Naive thymus-derived CD4-positive, alpha-beta T cell (primary cell): ENCODE data around the gene RAB31. TPM values are rescaled to one million over a fixed set of nuclear protein-coding genes. Genes with fewer than 3 reads are reported as not detected.
A peak's percentile ranks its signal among the peaks of the same experiment; 100 is the strongest.

ENCODE experiments used
- ATAC-seq: fragments of 150-1000 bp; cut with Tn5 transposase; 2 replicates; pipeline ENCODE4 v1.10.0; 2021; ENCODE audit warnings: mild to moderate bottlenecking, moderate library complexity
- CTCF ChIA-PET: fragments of 350-600 bp; sonication (Branson Sonifier 250); formaldehyde crosslinking; loops from one replicate; lab custom pipeline; 2021; ENCODE audit warnings: antibody characterized with exemption; lab: Charles Lee
- POLR2A ChIA-PET: fragments of 350-600 bp; sonication (Branson Sonifier 250); formaldehyde crosslinking; loops from one replicate; lab custom pipeline; 2021; ENCODE audit warnings: antibody characterized with exemption, inconsistent platforms; lab: Charles Lee
- DNase-seq, 9 donors: peaks; one replicate each; pipeline versions ENCODE4 v3.0.0 to v3.0.0-alpha.2; 2020 to 2022; ENCODE audit warnings: mixed read lengths in 1 of 9
- H3K27ac ChIP-seq: one replicate; pipeline ENCODE4 v1.7.0; 2013; ENCODE audit warnings: mild to moderate bottlenecking, low read depth, low read length, moderate library complexity
- H3K27me3 ChIP-seq, 2 donors: one replicate each; pipeline ENCODE4 v1.7.0; 2013; ENCODE audit warnings: low read length in 2 of 2, mild to moderate bottlenecking in 2 of 2, moderate library complexity in 2 of 2; ENCODE audit not compliant: control insufficient read depth in 2 of 2, insufficient read depth in 2 of 2
- H3K36me3 ChIP-seq, 3 experiments: 1 replicate in 2 of 3; 2 replicates in 1 of 3; pipeline ENCODE4 v1.7.0; 2013; ENCODE audit warnings: low read length in 3 of 3, mild to moderate bottlenecking in 3 of 3, moderate library complexity in 1 of 3; ENCODE audit not compliant: insufficient read depth in 3 of 3, control insufficient read depth in 2 of 3
- H3K4me1 ChIP-seq, 2 donors: one replicate each; pipeline ENCODE4 v1.7.0; 2013; ENCODE audit warnings: low read length in 2 of 2, mild to moderate bottlenecking in 2 of 2, moderate library complexity in 1 of 2; ENCODE audit not compliant: control insufficient read depth in 2 of 2, insufficient read depth in 2 of 2
- H3K4me3 ChIP-seq: 2 replicates; pipeline ENCODE4 v1.7.0; 2013; ENCODE audit warnings: mild to moderate bottlenecking, low read length
- H3K9me3 ChIP-seq, 3 experiments: 1 replicate in 2 of 3; 2 replicates in 1 of 3; pipeline ENCODE4 v1.7.0; 2013; ENCODE audit warnings: low read length in 3 of 3; ENCODE audit not compliant: control insufficient read depth in 2 of 3
- H3K27ac Mint-ChIP-seq, 9 donors: one replicate each; pipeline ENCODE4 v1.8.0; 2020 to 2022; ENCODE audit warnings: mixed read lengths in 9 of 9, mild to moderate bottlenecking in 8 of 9, moderate library complexity in 5 of 9, inconsistent platforms in 2 of 9
- H3K27me3 Mint-ChIP-seq, 5 donors: one replicate each; pipeline ENCODE4 v1.8.0; 2021 to 2022; ENCODE audit warnings: mixed read lengths in 5 of 5, mild to moderate bottlenecking in 1 of 5
- H3K36me3 Mint-ChIP-seq, 5 donors: one replicate each; pipeline ENCODE4 v1.8.0; 2020 to 2022; ENCODE audit warnings: mixed read lengths in 5 of 5, mild to moderate bottlenecking in 3 of 5, inconsistent platforms in 1 of 5
- H3K4me1 Mint-ChIP-seq, 7 donors: one replicate each; pipeline ENCODE4 v1.8.0; 2020 to 2022; ENCODE audit warnings: mixed read lengths in 7 of 7, mild to moderate bottlenecking in 3 of 7, inconsistent platforms in 1 of 7
- H3K4me3 Mint-ChIP-seq, 10 donors: one replicate each; pipeline ENCODE4 v1.8.0; 2020 to 2022; ENCODE audit warnings: mild to moderate bottlenecking in 10 of 10, mixed read lengths in 10 of 10, moderate library complexity in 6 of 10, inconsistent platforms in 2 of 10
- H3K9me3 Mint-ChIP-seq, 11 donors: one replicate each; pipeline ENCODE4 v1.8.0; 2020 to 2022; ENCODE audit warnings: mixed read lengths in 11 of 11, mild to moderate bottlenecking in 4 of 11, inconsistent platforms in 1 of 11, moderate library complexity in 1 of 11
- intact Hi-C, 2 donors: fragments of 100-400 bp; cut with micrococcal nuclease; formaldehyde crosslinking; loops; one replicate each; pipeline ENCODE4 v1.15.1; 2023
- polyA plus RNA-seq, 2 donors: library from polyadenylated mRNA; unstranded; fragments of 300-500 nt; fragmentation: Illumina TruSeq; gene quantifications; one replicate each; pipeline ENCODE4 v1.2.3, GENCODE V29; 2021
- total RNA-seq, 6 experiments: library from RNA in 5 of 6; stranded (reverse) in 5 of 6; gene quantifications; 1 replicate in 5 of 6; 2 replicates in 1 of 6; pipeline ENCODE4 v1.2.3 and lab custom pipeline; 2021 to 2026

Gene RAB31
- total and polyA plus RNA-seq, 7 experiments from 2014 or later = 0.41 to 48.6 (median 2.3) TPM

GRCh38 chr18:9871244-9871746 is 163.2 kb downstream of the RAB31 start:
- no peak for ATAC-seq
- Mint-ChIP-seq H3K4me1 (peaks cover 0 to 16% (median 0%) of the 10 kb centered on the region in 7 donors), H3K4me3 (no peak overlapping the region), H3K9me3 (peaks cover under 1 to 16% (median 4%) of the 10 kb centered on the region in 11 donors), H3K27me3 (peaks cover 4 to 28% (median 19%) of the 10 kb centered on the region in 5 donors), H3K27ac (no peak overlapping the region), H3K36me3 (peaks cover 0 to under 1% (median 0%) of the 10 kb centered on the region in 5 donors)
- H3K36me3 ChIP-seq = no peaks in the 10 kb centered on the region
- POLR2A ChIA-PET = no interaction called here
- no peaks in the 10 kb centered on the region for H3K4me1 ChIP-seq
- DNase-seq = no peak
- intact Hi-C loops = no loop called here
- peaks cover 0 to 8% (median 0%) of the 10 kb centered on the region in 3 experiments for H3K9me3 ChIP-seq
- CTCF ChIA-PET = no interaction called here
- no peak overlapping the region for H3K27ac ChIP-seq
- no peak overlapping the region for H3K4me3 ChIP-seq
- H3K27me3 ChIP-seq = no peaks in the 10 kb centered on the region

- Mint-ChIP-seq H3K36me3 (no peaks in the 10 kb centered on the region), H3K4me1 (peaks cover 0 to 29% (median 0%) of the 10 kb centered on the region in 7 donors), H3K27ac (no peak overlapping the region), H3K27me3 (peaks cover 4 to 37% (median 18%) of the 10 kb centered on the region in 5 donors), H3K4me3 (no peak overlapping the region), H3K9me3 (peaks cover 0 to 6% (median 0%) of the 10 kb centered on the region in 11 donors)
- H3K4me3 ChIP-seq = no peak overlapping the region
- no peaks in the 10 kb centered on the region for H3K36me3 ChIP-seq
- no peaks in the 10 kb centered on the region for H3K27me3 ChIP-seq
- intact Hi-C loops = no loop called here
- DNase-seq (no peak), ATAC-seq (no peak)
- CTCF ChIA-PET = interaction anchor here (0.7 kb wide), 1 partner anchor 151 kb away, joined by 3 read pairs; no protein-coding TSS in a partner anchor
- no peak overlapping the region for H3K27ac ChIP-seq
- H3K4me1 ChIP-seq = no peaks in the 10 kb centered on the region
- no peaks in the 10 kb centered on the region for H3K9me3 ChIP-seq
- POLR2A ChIA-PET = no interaction called here
These were observed 164.7 kb downstream of the RAB31 start for GRCh38 chr18:9872823-9873222.

GRCh38 chr18:9874728-9875127 is 166.6 kb downstream of the RAB31 start:
- no peak overlapping the region for H3K27ac ChIP-seq
- no peaks in the 10 kb centered on the region for H3K4me1 ChIP-seq
- no peaks in the 10 kb centered on the region for H3K36me3 Mint-ChIP-seq
- H3K9me3 Mint-ChIP-seq = no peaks in the 10 kb centered on the region
- DNase-seq (no peak), ATAC-seq (no peak)
- no peak overlapping the region for H3K27ac Mint-ChIP-seq
- intact Hi-C loops = no loop called here
- no peak overlapping the region for H3K4me3 ChIP-seq
- H3K9me3 ChIP-seq = no peaks in the 10 kb centered on the region
- CTCF ChIA-PET = no interaction called here
- POLR2A ChIA-PET = no interaction called here
- no peaks in the 10 kb centered on the region for H3K36me3 ChIP-seq
- no peaks in the 10 kb centered on the region for H3K27me3 ChIP-seq
- H3K27me3 Mint-ChIP-seq = peaks cover 4 to 25% (median 15%) of the 10 kb centered on the region in 5 donors
- H3K4me1 Mint-ChIP-seq = peaks cover 0 to 23% (median 0%) of the 10 kb centered on the region in 7 donors
- no peak overlapping the region for H3K4me3 Mint-ChIP-seq

GRCh38 chr18:9876212-9876866 is 168.2 kb downstream of the RAB31 start:
- H3K4me1 ChIP-seq = no peaks in the 10 kb centered on the region
- H3K27ac ChIP-seq = no peak overlapping the region
- Mint-ChIP-seq H3K36me3 (no peaks in the 10 kb centered on the region), H3K4me3 (no peak overlapping the region), H3K27me3 (peaks cover 2 to 22% (median 8%) of the 10 kb centered on the region in 5 donors), H3K9me3 (no peaks in the 10 kb centered on the region), H3K27ac (no peak overlapping the region), H3K4me1 (peaks cover 0 to 15% (median 0%) of the 10 kb centered on the region in 7 donors)
- no peaks in the 10 kb centered on the region for H3K9me3 ChIP-seq
- no peaks in the 10 kb centered on the region for H3K27me3 ChIP-seq
- DNase-seq = no peak
- CTCF ChIA-PET = no interaction called here
- POLR2A ChIA-PET = no interaction called here
- H3K36me3 ChIP-seq = no peaks in the 10 kb centered on the region
- intact Hi-C loops = no loop called here
- ATAC-seq = no peak
- no peak overlapping the region for H3K4me3 ChIP-seq

GRCh38 chr18:9876867-9877654 is 169.0 kb downstream of the RAB31 start:
- H3K36me3 Mint-ChIP-seq = no peaks in the 10 kb centered on the region
- H3K27me3 Mint-ChIP-seq = peaks cover 0 to 19% (median 6%) of the 10 kb centered on the region in 5 donors
- no peak overlapping the region for H3K4me3 ChIP-seq
- CTCF ChIA-PET = no interaction called here
- POLR2A ChIA-PET = no interaction called here
- H3K36me3 ChIP-seq = no peaks in the 10 kb centered on the region
- intact Hi-C loops = no loop called here
- H3K27me3 ChIP-seq = no peaks in the 10 kb centered on the region
- peak; percentile 49 for ATAC-seq
- DNase-seq = no peak
- H3K4me1 ChIP-seq = no peaks in the 10 kb centered on the region
- H3K27ac Mint-ChIP-seq = peak overlapping the region in 1 of 9 donors; percentile 34
- no peaks in the 10 kb centered on the region for H3K9me3 ChIP-seq
- peaks cover 0 to 15% (median 0%) of the 10 kb centered on the region in 7 donors for H3K4me1 Mint-ChIP-seq
- H3K9me3 Mint-ChIP-seq = no peaks in the 10 kb centered on the region
- H3K4me3 Mint-ChIP-seq = peak overlapping the region in 1 of 10 donors; percentile 13
- H3K27ac ChIP-seq = no peak overlapping the region

- peak overlapping the region in 1 of 10 donors; percentile 13 for H3K4me3 Mint-ChIP-seq
- H3K27ac Mint-ChIP-seq = no peak overlapping the region
- no peaks in the 10 kb centered on the region for H3K9me3 Mint-ChIP-seq
- Histone ChIP-seq H3K27me3 (no peaks in the 10 kb centered on the region), H3K27ac (no peak overlapping the region), H3K4me1 (no peaks in the 10 kb centered on the region), H3K36me3 (no peaks in the 10 kb centered on the region), H3K9me3 (no peaks in the 10 kb centered on the region), H3K4me3 (no peak overlapping the region)
- peaks cover 0 to 15% (median 0%) of the 10 kb centered on the region in 7 donors for H3K4me1 Mint-ChIP-seq
- intact Hi-C loops = no loop called here
- no peak for ATAC-seq
- H3K27me3 Mint-ChIP-seq = peaks cover 0 to 19% (median 6%) of the 10 kb centered on the region in 5 donors
- no peaks in the 10 kb centered on the region for H3K36me3 Mint-ChIP-seq
- POLR2A ChIA-PET = no interaction called here
- DNase-seq = no peak
- CTCF ChIA-PET = no interaction called here
These were observed 169.5 kb downstream of the RAB31 start for GRCh38 chr18:9877655-9878014.
